GM18873 (cell line): ENCODE results near the gene CAMK2G.
"Not testable (repeated sequence)": the region's sequence is repeated elsewhere in the genome, so short reads cannot be mapped to it uniquely, and the experiment has no call there.

ENCODE experiments used
- ATAC-seq: cut with Tn5 transposase; IDR thresholded peaks from one replicate; pipeline ENCODE4 v1.9.1; 2021; ENCODE audit warnings: mild to moderate bottlenecking, moderate library complexity, moderate number of reproducible peaks; ENCODE audit not compliant: unreplicated experiment, low FRiP score

Gene CAMK2G

DNA sequence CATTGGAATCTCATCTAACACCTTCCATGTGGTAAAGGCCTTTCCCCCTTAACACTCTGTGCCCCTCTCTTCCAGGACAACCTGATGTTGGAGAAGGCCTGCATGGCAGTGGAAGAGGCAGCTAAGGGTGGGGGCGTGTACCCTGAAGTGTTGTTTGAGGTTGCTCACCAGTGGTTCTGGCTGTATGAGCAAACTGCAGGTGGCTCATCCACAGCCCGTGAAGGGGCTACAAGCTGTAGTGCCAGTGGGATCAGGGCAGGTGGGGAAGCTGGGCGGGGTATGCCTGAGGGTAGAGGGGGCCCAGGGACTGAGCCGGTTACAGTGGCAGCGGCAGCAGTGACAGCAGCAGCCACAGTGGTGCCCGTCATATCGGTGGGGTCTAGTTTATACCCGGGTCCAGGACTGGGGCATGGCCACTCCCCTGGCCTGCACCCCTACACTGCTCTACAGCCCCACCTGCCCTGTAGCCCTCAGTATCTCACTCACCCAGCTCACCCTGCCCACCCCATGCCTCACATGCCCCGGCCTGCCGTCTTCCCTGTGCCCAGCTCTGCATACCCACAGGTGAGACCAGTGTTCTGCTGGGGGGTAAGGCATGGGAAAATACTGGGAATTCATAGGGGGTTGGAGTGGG, 75.3 kb downstream of the CAMK2G start:
- no peak for ATAC-seq

DNA sequence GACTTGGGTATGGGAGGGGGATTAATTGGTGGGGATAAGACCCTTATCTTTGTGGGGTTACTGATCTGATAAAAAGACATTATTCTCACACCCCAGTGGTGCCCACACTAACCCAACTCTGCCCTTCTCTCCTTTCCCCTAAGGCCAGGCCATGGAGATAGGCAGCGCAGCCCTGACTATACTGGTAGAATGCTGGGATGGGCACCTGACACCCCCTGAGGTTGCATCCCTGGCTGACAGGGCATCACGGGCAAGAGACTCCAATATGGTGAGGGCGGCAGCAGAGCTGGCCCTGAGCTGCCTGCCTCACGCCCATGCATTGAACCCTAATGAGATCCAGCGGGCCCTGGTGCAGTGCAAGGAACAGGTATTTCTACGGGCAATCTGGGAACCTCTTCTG, 76.3 kb downstream of the CAMK2G start:
- no peak for ATAC-seq

DNA sequence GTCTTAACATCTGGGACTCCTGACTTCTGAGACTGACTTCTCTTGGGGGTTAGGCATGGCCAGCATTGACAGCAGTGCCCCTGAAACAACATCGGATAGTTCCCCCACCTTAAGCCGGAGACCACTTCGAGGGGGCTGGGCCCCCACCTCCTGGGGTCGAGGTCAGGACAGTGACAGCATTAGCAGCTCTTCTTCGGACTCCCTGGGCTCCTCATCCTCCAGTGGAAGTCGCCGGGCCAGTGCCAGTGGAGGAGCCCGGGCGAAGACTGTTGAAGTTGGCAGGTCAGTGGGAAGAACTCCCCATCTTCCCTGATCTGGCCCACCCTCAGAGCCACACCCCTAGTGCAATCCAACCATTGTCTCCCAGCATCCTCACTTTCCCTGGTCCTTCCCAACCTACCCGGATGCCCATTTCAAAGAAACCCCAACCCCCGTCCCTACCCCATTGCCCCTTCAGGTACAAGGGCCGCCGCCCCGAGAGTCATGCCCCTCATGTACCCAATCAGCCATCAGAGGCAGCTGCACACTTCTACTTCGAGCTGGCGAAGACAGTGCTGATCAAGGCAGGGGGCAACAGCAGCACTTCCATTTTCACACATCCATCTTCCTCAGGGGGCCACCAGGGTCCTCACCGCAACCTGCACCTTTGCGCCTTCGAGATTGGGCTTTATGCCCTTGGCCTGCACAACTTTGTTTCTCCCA, 76.9 kb downstream of the CAMK2G start:
- no peak for ATAC-seq

DNA sequence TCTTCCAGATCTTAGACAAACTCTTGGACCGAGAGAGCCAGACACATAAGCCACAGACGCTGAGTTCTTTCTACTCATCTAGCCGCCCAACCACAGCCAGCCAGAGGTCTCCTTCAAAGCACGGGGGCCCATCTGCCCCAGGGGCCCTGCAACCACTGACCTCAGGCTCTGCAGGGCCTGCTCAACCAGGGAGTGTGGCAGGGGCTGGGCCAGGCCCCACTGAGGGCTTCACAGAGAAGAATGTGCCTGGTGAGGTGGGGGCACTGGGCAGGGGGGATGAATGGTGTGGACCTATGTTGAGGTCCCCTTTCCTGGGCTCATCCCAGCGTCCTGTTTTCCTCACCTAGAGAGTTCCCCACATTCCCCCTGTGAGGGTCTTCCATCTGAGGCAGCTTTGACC, 77.6 kb downstream of the CAMK2G start:
- ATAC-seq, result no peak

DNA sequence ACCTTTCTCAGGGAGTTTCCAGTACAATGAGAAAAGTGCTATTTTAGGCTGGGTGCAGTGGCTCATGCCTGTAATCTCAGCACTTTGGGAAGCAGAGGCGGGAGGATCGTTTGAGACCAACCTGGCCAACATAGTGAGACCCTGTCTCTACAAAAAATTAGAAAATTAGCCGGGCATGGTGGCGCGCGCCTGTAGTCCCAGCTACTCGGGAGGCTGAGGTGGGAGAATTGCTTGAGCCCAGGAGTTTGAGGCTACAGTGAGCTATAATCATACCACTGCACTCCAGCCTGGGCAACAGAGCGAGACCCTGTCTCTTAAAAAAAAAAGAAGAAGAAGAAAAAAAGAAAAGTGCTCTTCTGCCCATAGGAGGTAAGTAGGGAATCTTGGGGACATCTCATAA, 78.3 kb downstream of the CAMK2G start:
- ATAC-seq, result not testable (repeated sequence)

DNA sequence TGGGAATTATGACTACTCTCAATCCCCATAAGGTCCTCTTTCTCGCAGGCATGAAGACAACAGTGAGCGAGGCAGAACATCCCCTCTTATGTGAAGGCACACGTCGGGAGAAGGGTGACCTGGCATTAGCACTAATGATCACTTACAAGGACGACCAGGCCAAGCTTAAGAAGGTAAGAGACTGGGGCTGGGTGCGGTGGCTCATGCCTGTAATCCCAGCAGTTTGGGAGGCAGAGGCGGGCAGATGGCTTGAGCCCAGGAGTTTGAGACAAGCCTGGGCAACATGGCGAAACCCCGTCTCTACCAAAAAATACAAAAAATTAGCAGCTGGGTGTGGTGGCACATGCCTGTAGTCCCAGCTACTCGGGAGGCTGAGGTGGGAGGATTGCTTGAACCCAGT, 78.9 kb downstream of the CAMK2G start:
- ATAC-seq, result not testable (repeated sequence)

DNA sequence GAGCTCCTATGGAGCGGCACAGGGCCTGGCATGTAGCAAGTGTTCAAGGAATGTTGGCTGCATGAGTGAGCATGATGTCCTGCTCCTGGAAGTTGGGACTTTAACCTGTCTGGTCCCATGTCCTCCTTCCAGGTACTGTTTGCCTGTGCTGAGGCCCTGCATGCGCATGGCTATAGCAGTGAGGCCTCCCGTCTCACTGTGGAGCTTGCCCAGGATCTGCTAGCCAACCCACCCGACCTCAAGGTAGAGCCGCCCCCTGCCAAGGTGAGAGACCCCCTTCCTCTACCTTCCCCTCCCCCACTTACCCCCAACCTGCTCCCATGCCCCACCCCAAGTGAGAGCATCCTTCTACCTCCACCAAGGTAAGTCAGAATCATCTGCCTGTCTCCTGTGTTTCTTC, 80.9 kb downstream of the CAMK2G start:
- no peak for ATAC-seq

DNA sequence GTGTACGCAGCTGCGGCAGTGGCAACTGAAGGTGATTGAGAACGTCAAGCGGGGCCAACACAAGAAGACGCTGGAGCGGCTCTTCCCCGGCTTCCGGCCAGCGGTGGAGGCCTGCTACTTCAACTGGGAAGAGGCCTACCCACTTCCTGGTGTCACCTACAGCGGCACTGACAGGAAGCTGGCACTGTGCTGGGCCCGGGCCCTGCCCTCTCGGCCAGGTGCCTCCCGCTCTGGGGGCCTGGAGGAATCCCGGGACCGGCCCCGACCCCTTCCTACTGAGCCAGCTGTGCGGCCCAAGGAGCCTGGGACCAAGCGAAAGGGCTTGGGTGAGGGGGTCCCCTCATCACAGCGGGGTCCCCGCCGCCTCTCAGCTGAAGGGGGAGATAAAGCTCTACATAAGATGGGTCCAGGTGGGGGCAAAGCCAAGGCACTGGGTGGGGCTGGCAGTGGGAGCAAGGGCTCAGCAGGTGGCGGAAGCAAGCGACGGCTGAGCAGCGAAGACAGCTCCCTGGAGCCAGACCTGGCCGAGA, 82.4 kb downstream of the CAMK2G start:
- ATAC-seq, result no peak

DNA sequence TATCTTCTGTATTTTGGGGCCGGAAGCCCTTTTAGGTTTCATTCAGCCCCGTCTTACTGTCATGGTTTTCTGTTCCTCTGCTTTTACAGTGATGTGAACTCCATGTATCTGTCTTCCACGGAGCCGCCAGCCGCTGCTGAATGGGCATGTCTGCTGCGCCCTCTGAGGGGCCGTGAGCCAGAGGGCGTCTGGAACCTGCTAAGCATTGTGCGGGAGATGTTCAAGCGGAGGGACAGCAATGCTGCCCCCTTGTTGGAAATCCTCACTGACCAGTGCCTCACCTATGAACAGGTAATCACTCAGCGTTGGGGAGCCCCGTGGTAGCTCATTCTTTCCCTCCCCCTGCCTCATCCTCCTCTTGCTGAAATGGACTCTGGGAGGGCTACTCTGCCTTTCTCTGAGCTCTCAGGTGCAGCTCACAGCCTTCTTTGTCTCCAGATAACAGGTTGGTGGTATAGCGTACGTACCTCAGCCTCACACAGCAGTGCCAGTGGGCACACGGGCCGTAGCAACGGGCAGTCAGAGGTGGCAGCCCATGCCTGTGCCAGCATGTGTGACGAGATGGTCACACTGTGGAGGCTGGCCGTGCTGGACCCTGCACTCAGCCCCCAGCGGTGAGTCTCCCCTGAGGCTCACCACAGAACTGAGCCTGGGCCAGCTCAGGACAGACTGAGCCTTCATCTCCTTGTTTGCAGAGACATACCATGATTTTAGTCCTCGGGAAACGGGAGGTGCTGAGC, 83.3 kb downstream of the CAMK2G start:
- ATAC-seq, result no peak

DNA sequence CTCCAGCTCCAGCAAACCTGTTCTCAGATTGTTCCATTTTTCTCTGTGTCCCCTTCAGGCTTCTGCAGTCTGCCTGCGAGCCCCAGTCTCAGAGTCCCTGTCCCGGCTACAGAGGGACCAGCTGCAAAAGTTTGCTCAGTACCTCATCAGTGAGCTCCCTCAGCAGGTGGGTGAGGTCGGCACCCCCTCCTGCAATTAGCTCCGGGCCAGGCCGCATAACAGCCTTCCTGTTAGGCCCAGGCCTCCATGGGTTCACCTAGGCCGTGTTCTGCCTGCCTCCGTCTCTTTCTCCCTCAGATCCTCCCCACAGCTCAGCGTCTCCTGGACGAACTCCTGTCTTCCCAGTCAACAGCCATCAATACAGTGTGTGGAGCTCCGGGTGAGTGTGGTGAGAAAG, 84.7 kb downstream of the CAMK2G start:
- no peak for ATAC-seq

DNA sequence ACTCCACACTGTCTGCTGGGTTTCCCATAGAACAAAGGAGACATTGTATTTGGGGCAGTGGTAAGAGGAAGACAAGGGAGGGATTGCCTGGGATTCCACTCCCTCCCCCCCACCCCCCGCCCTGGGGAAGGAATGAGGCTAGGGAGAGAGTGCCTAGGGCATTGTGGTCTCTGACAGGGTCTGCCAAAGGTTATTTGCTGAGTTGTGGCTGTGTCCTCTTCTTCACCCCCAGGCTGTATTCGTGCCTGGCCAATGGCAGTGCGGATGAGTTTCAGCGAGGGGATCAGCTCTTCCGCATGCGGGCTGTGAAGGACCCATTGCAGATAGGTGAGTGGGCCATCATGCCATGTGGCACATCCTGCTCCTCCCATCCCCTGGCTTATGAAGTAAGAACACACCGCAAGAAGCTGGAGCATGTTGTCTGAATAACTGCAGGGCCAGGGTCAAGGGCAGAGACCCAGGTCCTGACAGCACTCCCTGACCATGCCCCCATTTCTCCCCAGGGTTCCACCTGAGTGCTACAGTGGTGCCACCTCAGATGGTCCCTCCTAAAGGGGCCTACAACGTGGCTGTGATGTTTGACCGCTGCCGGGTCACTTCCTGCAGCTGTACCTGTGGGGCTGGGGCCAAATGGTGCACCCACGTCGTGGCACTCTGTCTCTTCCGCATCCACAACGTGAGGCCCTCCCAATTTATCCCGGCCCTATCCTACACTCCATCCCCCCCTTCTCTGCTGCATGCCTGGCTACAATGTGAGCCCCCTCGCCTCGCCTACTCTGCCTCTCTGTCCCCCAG, 85.3 kb downstream of the CAMK2G start:
- no peak for ATAC-seq

DNA sequence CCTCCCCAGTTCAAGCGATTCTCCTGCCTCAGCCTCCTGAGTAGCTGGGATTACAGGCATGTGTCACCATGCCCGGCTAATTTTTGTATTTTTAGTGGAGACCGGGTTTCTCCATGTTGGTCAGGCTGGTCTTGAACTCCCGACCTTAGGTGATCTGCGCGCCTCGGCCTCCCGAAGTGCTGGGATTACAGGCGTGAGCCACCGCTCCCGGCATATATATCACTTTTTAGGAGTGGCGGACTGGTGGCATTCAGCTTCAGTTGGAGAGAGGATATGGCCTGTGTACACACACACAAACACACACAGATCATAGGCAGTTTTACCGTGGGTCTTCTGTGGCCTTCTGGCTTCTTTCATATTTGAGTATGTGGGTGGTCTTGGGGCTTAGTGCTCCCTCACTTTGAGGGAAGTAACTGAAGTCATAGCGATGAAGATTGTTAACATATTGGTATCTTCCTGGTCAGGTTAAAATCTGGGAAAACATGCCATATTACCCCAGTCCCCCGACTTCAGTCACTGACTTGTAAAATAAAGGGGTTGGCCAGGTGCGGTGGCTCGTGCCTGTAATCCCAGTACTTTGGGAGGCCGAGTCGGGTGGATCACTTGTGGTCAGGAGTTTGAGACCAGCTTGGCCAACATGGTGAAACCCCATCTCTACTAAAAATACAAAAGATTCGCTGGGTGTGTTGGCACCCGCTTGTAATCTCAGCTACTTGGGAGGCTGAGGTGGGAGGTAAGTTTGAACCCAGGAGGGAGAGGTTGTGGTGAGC, 87.1 kb downstream of the CAMK2G start:
- ATAC-seq, result not testable (repeated sequence)

DNA sequence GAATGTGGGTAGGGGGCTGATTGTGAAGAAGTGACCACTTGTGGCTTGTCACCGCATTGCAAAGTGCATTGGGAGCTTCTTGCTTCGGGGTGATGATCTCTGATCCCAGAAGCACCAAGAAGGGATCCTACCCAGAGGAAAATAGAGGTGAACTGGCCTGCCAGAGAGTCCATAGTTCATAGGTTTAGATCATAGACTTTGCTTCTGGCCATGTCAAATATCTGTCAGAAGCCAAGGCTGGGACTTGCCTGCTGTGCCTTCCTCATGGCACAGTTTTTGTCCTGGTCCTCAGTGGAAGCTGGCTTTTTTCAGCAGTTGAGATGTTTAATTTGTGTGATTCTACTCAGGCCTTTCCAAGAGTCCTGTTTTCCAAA, 87.9 kb downstream of the CAMK2G start:
- ATAC-seq, result no peak

DNA sequence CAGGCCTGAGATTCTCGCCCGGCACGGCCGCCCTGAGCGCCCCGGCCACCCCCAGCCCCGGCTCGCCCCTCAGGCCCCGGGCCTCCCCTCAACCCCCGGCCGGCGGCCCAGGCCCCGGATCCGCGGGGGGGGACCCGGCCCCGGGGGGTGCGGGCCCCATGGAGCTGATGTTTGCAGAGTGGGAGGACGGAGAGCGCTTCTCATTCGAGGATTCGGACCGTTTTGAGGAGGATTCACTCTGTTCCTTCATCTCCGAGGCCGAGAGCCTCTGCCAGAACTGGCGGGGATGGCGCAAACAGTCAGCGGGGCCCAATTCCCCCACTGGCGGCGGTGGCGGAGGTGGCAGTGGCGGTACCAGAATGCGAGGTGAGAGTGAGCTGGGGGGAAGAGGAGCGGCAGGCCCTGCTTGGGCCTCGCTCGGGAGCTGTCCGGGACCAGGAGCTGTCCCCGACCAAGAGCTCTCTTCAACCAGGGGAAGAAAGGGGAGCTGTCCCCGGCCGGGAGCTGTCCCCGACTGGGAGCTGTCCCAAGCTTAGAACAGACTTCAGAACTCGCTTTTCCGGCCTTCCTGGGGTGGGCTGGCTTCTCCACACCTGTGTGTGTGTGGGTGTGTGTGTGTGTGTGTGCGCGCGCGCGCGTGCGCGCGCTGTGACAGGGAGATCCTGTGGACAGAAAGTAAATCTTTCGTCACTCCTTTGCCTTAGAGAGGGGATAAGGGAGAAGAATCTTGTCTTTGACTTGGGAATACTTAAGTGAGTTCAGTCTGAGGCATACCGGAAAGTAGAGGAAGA, 88.4 kb downstream of the CAMK2G start:
- peak; percentile 10 for ATAC-seq

DNA sequence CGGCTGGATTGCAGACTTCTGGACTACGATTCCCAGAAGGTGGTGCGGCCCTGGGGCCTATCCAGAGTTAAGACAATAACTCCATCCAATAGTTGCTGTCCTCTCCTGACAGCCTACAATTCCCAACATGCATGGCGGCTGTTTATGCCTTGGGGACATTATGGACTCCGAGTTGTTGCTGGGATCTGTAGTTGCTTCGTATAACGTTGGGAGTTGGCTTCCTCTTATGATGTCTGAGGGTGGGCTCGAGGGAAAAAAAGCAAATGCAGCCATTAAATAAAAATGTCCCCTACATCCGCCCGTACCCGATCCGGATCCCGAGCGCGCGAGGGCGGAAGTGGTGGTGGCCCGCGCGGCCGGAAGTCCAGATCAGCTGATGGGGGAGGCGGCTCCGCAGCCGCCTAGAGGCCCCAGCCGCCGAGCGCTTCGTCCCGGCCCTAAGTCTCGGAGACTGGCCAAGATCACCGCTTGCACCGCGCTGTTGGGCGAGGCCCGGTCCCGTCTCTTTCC, 89.1 kb downstream of the CAMK2G start, which contains the start of gene ZSWIM8:
Gene ZSWIM8, plus strand, starts transcription at position 396 of the 510 bp plus-strand sequence. CDS start 273 bp downstream, outside the sequence.
- peak; percentile 72 for ATAC-seq

DNA sequence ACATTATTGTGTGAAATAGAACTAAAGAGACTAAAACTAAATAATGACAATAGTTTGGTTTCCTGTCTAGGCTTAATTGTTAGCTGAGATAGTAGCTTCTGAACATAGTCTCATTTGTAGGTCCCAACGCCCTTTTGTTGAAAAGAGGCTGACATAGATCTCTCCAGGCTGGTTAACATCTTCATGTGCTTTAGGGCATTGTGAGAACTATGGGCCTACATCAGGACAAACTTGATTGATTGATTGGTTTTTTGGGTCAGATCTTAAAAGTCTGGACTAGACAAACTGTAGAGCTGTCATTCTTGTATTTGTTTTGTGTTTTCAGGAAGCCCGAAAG, 91.6 kb downstream of the CAMK2G start:
- no peak for ATAC-seq

DNA sequence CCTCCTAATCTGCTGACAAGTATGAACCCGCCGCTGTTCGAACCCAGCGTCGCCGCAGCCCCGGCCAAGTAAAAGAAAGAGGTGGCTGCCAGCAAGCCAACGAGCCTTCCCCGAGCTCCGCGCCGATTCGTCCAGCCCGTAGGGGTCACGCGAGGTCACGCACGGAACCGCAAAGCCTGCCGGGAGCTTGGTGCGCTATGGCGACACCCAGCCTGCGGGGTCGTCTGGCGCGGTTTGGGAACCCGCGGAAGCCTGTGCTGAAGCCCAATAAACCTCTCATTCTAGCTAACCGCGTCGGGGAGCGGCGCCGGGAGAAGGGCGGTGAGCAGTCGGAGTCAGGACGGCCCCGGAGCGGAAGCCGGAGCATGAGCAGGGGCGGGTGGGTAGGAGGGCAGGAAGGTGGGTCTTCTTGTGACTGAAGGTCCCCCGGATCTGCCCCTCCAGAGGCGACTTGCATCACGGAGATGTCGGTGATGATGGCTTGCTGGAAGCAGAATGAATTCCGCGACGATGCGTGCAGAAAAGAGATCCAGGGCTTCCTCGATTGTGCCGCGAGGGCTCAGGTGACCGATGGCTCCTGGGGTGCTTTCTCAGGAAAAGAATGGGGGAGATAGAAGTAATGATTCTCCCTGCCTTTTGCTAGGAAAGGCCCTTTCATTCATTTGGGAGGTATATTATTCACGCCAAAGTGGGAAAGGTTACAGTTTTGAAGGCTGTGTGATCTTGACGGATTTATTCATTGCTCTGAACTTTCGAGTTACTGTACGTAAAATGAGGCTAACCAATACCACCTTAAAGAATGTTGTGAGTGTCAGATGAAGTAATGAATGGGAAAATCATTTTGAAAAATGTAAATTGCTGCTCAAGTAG, 92.2 kb downstream of the CAMK2G start, which contains the start of gene CHCHD1:
Gene CHCHD1, plus strand, starts transcription at position 170 of the 870 bp plus-strand sequence. Its CDS starts 28 bp downstream, at position 198.
- ATAC-seq, result peak; percentile 41

DNA sequence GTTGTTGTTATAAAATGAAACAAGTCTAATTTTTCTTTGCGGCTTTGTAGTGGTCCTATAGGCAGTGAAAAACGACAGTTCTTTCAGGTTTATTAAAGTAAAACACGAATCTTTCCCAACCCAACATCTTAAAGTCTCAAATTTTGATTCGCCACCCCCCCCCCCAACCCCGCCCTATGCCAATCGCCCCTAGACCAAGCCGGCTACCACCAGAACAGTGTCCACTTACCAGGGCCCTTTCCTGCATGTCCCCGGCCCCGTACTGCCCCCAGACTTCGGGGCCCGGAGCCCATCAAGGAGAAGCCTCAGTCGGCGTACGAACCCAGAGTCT, 92.8 kb downstream of the CAMK2G start:
- peak; percentile 7 for ATAC-seq
